ENCODE data around the gene LAMA5.

LAMA5 gene

DNA sequence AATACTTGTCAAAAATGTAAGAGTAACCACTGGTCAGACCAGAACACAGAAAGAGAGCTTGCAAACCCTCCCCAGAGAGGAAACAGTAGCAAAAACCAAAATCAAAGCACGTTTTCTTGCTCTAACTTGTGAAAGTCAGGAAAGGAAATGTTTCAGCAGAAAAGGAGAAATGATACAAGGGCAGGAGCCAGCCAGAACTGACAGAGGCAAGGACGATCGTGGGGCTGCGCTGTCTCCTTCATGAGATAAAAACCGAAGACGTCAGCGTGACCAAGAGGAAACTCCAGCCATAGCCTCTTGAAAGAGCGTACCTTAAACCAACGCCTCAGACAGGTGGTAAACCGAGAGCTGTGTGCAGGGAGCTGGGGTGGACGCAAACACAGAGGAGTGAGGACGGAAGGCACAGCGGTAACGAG, 27.5 kb downstream of the LAMA5 start:
- TF ChIP-seq, protein P1, sequence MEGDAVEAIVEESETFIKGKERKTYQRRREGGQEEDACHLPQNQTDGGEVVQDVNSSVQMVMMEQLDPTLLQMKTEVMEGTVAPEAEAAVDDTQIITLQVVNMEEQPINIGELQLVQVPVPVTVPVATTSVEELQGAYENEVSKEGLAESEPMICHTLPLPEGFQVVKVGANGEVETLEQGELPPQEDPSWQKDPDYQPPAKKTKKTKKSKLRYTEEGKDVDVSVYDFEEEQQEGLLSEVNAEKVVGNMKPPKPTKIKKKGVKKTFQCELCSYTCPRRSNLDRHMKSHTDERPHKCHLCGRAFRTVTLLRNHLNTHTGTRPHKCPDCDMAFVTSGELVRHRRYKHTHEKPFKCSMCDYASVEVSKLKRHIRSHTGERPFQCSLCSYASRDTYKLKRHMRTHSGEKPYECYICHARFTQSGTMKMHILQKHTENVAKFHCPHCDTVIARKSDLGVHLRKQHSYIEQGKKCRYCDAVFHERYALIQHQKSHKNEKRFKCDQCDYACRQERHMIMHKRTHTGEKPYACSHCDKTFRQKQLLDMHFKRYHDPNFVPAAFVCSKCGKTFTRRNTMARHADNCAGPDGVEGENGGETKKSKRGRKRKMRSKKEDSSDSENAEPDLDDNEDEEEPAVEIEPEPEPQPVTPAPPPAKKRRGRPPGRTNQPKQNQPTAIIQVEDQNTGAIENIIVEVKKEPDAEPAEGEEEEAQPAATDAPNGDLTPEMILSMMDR (IDR thresholded peaks at IDR 0.05; ENCODE audit: low read depth, low read length) = no peak
- no peak overlapping the region for H3K4me3 ChIP-seq (replicated peaks in 1 of 2; ENCODE audit: low read depth in 2 of 2, low read length in 2 of 2)
- no peak for DNase-seq (ENCODE audit: low read depth in 2 of 2)

DNA sequence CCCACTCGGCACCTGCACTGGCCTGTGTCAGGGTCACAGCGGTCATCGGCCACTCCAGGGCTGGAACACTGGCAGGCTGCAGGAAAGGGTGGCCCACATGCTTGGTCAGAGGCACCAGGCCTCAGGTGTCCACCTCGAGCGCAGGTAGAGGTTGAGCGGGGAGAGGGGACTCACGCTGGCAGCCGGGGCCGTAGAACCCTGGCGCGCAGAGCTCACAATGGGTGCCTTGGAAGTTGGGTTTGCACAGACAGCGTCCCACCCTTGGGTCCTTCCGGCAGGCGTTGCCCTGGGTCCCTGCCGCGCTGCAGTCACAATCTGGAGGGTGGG, 28.9 kb downstream of the LAMA5 start:
- H3K4me3 ChIP-seq (replicated peaks in 1 of 2; ENCODE audit: low read depth in 2 of 2, low read length in 2 of 2) = no peak overlapping the region
- TF ChIP-seq, protein P1 (IDR thresholded peaks at IDR 0.05; ENCODE audit: low read depth, low read length) = no peak
- no peak for DNase-seq (ENCODE audit: low read depth in 2 of 2)

- no peak for DNase-seq (ENCODE audit: low read depth in 2 of 2)
- no peak overlapping the region for H3K4me3 ChIP-seq (replicated peaks in 1 of 2; ENCODE audit: low read depth in 2 of 2, low read length in 2 of 2)
- TF ChIP-seq, protein P1 (IDR thresholded peaks at IDR 0.05; ENCODE audit: low read depth, low read length) = no peak
Measured at GRCh38 chr20:62337558-62338293, 29.4 kb downstream of the LAMA5 start.

- no peak overlapping the region for H3K4me3 ChIP-seq (replicated peaks in 1 of 2; ENCODE audit: low read depth in 2 of 2, low read length in 2 of 2)
- no peak for DNase-seq (ENCODE audit: low read depth in 2 of 2)
- TF ChIP-seq, protein P1 (IDR thresholded peaks at IDR 0.05; ENCODE audit: low read depth, low read length) = no peak
Measured at GRCh38 chr20:62336775-62337557, 30.1 kb downstream of the LAMA5 start.

- H3K4me3 ChIP-seq (replicated peaks in 1 of 2; ENCODE audit: low read depth in 2 of 2, low read length in 2 of 2) = no peak overlapping the region
- TF ChIP-seq, protein P1 (IDR thresholded peaks at IDR 0.05; ENCODE audit: low read depth, low read length) = no peak
- DNase-seq (ENCODE audit: low read depth in 2 of 2) = no peak
Measured at GRCh38 chr20:62336329-62336728, 30.8 kb downstream of the LAMA5 start.

DNA sequence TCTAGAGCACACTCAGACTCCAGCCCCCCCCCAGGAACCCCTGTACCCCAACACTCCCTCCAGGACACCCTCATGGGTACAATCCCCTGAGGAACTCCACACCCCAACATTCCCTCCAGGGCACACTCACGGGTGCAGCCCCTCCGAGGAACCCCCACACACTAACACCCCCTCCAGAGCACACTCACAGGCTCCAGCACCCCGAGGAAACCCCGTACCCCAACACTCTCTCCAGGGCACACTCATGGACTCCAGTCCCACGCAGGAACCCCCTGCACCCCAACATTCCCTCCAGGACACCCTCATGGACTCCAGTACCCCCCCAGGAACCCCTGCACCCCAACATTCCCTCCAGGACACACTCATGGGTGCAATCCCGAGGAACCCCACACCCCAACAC, 31.6 kb downstream of the LAMA5 start:
- H3K4me3 ChIP-seq (replicated peaks in 1 of 2; ENCODE audit: low read depth in 2 of 2, low read length in 2 of 2) = no peak overlapping the region
- TF ChIP-seq, protein P1 (IDR thresholded peaks at IDR 0.05; ENCODE audit: low read depth, low read length) = no peak
- no peak for DNase-seq (ENCODE audit: low read depth in 2 of 2)

All from cardiac fibroblast (primary cell).